ENCODE results near the gene SPEG. TPM values are rescaled to one million over a fixed set of nuclear protein-coding genes. Genes with fewer than 3 reads are reported as not detected.

SPEG gene
- total and polyA plus RNA-seq, 2 donors (not counting 3 experiments of a cell fraction or from before 2014, with no cell fraction given), result 0.84 to 3.5 TPM

GRCh38 chr2:219443016-219443696 lies 8.5 kb downstream of the SPEG start:
- Histone ChIP-seq H4K20me1 (replicated peaks; ENCODE audit: control insufficient read depth, extremely low read depth, insufficient read depth, low read length) (no peaks in the 10 kb centered on the region), H3K27ac (ENCODE audit: insufficient read depth, low read depth, low read length) (no peak overlapping the region), H3K9me3 (replicated peaks; ENCODE audit: control insufficient read depth, insufficient read depth, low read length) (no peaks in the 10 kb centered on the region), H3K79me2 (ENCODE audit: control insufficient read depth, insufficient read depth, low read length) (no peaks in the 10 kb centered on the region), H2AFZ (ENCODE audit: low read depth, low read length) (no peak overlapping the region), H3K4me3 (replicated peaks in 1 of 3; ENCODE audit: insufficient read depth in 1 of 3, low read depth in 1 of 3, low read length in 3 of 3) (no peak overlapping the region), H3K9ac (replicated peaks; ENCODE audit: extremely low read depth, insufficient read depth, low read length) (no peak overlapping the region), H3K4me2 (ENCODE audit: insufficient read depth, low read length) (no peak overlapping the region), H3K27me3 (ENCODE audit: control insufficient read depth in 2 of 2, insufficient read depth in 2 of 2, low read length in 2 of 2) (peaks cover 18 to 29% of the 10 kb centered on the region in 2 experiments), H3K9me1 (replicated peaks; ENCODE audit: control insufficient read depth, extremely low read depth, insufficient read depth, low read length) (no peaks in the 10 kb centered on the region), H3K4me1 (ENCODE audit: control insufficient read depth, extremely low read depth, insufficient read depth, low read length) (peaks cover 4% of the 10 kb centered on the region), H3K36me3 (ENCODE audit: control insufficient read depth in 2 of 2, extremely low read depth in 1 of 2, insufficient read depth in 2 of 2, low read length in 2 of 2) (no peaks in the 10 kb centered on the region)
- BruUV-seq (replicated peaks), result no TSS peak
- dilution Hi-C loops (cut with MboI; ENCODE audit: extremely low pct_ligation_motif_present, low sequenced_read_pairs) (no loop called here), intact Hi-C loops (cut with micrococcal nuclease) (no loop called here)
- TF ChIP-seq JUN (IDR thresholded peaks at IDR 0.05; ENCODE audit: borderline replicate concordance, insufficient read depth, insufficient read length, low read depth), result no peak
- TF ChIP-seq FOS (IDR thresholded peaks at IDR 0.05; ENCODE audit: borderline replicate concordance, insufficient read depth, low read length), result no peak
- TF ChIP-seq POLR2AphosphoS5 (IDR thresholded peaks at IDR 0.05; ENCODE audit: insufficient read depth, low read depth, low read length), result no peak
- DNase-seq (ENCODE audit: low read depth, low spot score) (no peak), FAIRE-seq (no peak)
- CTCF ChIA-PET, result interaction anchor here (0.8 kb wide), 1 partner anchor 87 kb away, joined by 3 read pairs; no protein-coding TSS in a partner anchor
- POLR2A ChIA-PET, result no interaction called here

DNA sequence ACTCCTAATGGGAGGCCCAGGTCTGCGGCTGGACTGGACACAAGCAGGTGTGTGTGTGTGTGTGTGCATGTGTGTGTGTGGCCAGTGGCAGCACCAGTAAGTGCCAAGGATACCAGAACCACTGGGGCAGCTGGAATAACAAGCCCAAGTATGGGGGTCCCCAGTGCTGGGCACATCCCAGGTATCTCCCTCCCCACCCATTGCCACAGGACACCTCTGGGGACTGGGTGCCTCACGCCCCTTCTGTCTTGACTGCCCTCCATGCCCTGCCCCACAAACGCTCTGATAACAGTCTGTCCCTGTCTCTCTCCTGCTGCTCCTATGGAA lies 9.0 kb downstream of the SPEG start:
- H3K4me2 ChIP-seq (ENCODE audit: insufficient read depth, low read length), result no peak overlapping the region
- no TSS peak for BruUV-seq (replicated peaks)

More for the DNA sequence above, 9.0 kb downstream of the SPEG start:
- dilution Hi-C loops (cut with MboI; ENCODE audit: extremely low pct_ligation_motif_present, low sequenced_read_pairs) (no loop called here), intact Hi-C loops (cut with micrococcal nuclease) (no loop called here)
- no peaks in the 10 kb centered on the region for H3K79me2 ChIP-seq (ENCODE audit: control insufficient read depth, insufficient read depth, low read length)
- H3K36me3 ChIP-seq (ENCODE audit: control insufficient read depth in 2 of 2, extremely low read depth in 1 of 2, insufficient read depth in 2 of 2, low read length in 2 of 2), result no peaks in the 10 kb centered on the region
- FAIRE-seq (no peak), DNase-seq (ENCODE audit: low read depth, low spot score) (no peak)
- H3K9me1 ChIP-seq (replicated peaks; ENCODE audit: control insufficient read depth, extremely low read depth, insufficient read depth, low read length), result no peaks in the 10 kb centered on the region
- ChIA-PET POLR2A (no interaction called here), CTCF (no interaction called here)
- H3K9me3 ChIP-seq (replicated peaks; ENCODE audit: control insufficient read depth, insufficient read depth, low read length), result no peaks in the 10 kb centered on the region
- TF ChIP-seq JUN (IDR thresholded peaks at IDR 0.05; ENCODE audit: borderline replicate concordance, insufficient read depth, insufficient read length, low read depth), result no peak
- TF ChIP-seq GATA2 (IDR thresholded peaks at IDR 0.05; ENCODE audit: insufficient read depth, insufficient read length, low read depth, low read length), result no peak
- TF ChIP-seq POLR2AphosphoS5 (IDR thresholded peaks at IDR 0.05; ENCODE audit: insufficient read depth, low read depth, low read length), result no peak
- TF ChIP-seq, protein P1, sequence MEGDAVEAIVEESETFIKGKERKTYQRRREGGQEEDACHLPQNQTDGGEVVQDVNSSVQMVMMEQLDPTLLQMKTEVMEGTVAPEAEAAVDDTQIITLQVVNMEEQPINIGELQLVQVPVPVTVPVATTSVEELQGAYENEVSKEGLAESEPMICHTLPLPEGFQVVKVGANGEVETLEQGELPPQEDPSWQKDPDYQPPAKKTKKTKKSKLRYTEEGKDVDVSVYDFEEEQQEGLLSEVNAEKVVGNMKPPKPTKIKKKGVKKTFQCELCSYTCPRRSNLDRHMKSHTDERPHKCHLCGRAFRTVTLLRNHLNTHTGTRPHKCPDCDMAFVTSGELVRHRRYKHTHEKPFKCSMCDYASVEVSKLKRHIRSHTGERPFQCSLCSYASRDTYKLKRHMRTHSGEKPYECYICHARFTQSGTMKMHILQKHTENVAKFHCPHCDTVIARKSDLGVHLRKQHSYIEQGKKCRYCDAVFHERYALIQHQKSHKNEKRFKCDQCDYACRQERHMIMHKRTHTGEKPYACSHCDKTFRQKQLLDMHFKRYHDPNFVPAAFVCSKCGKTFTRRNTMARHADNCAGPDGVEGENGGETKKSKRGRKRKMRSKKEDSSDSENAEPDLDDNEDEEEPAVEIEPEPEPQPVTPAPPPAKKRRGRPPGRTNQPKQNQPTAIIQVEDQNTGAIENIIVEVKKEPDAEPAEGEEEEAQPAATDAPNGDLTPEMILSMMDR (IDR thresholded peaks at IDR 0.05; ENCODE audit: extremely low read depth in 1 of 2, insufficient read depth in 1 of 2, low read depth in 1 of 2, low read length in 2 of 2), result no peak
- no peaks in the 10 kb centered on the region for H4K20me1 ChIP-seq (replicated peaks; ENCODE audit: control insufficient read depth, extremely low read depth, insufficient read depth, low read length)
- no peak overlapping the region for H3K27ac ChIP-seq (ENCODE audit: insufficient read depth, low read depth, low read length)
- H2AFZ ChIP-seq (ENCODE audit: low read depth, low read length), result no peak overlapping the region
- H3K9ac ChIP-seq (replicated peaks; ENCODE audit: extremely low read depth, insufficient read depth, low read length), result no peak overlapping the region
- peaks cover 4% of the 10 kb centered on the region for H3K4me1 ChIP-seq (ENCODE audit: control insufficient read depth, extremely low read depth, insufficient read depth, low read length)
- H3K27me3 ChIP-seq (ENCODE audit: control insufficient read depth in 2 of 2, insufficient read depth in 2 of 2, low read length in 2 of 2), result peaks cover 18 to 25% of the 10 kb centered on the region in 2 experiments
- no peak overlapping the region for H3K4me3 ChIP-seq (replicated peaks in 1 of 3; ENCODE audit: insufficient read depth in 1 of 3, low read depth in 1 of 3, low read length in 3 of 3)
